ENCODE data around the gene TWNK.

TWNK gene

GRCh38 chr10:100982916-100983830, 4.2 kb upstream of the TWNK start:
- H3K4me3 Mint-ChIP-seq, result no peak overlapping the region
- H3K27ac Mint-ChIP-seq, result no peak overlapping the region
- H3K4me1 Mint-ChIP-seq, result peaks cover 22% of the 10 kb centered on the region
- H3K9me3 Mint-ChIP-seq, result no peaks in the 10 kb centered on the region
- peaks cover 8% of the 10 kb centered on the region for H3K36me3 Mint-ChIP-seq
- no peaks in the 10 kb centered on the region for H3K27me3 Mint-ChIP-seq

- no peaks in the 10 kb centered on the region for H3K9me3 Mint-ChIP-seq
- peaks cover 22% of the 10 kb centered on the region for H3K4me1 Mint-ChIP-seq
- no peaks in the 10 kb centered on the region for H3K27me3 Mint-ChIP-seq
- no peak overlapping the region for H3K4me3 Mint-ChIP-seq
- H3K36me3 Mint-ChIP-seq, result peaks cover 8% of the 10 kb centered on the region
- no peak overlapping the region for H3K27ac Mint-ChIP-seq
Observed at GRCh38 chr10:100983868-100984671, 3.3 kb upstream of the TWNK start.

GRCh38 chr10:100984672-100985177, 2.6 kb upstream of the TWNK start:
- Mint-ChIP-seq H3K36me3 (peaks cover 9% of the 10 kb centered on the region), H3K4me1 (peaks cover 28% of the 10 kb centered on the region), H3K4me3 (no peak overlapping the region), H3K27ac (no peak overlapping the region), H3K9me3 (no peaks in the 10 kb centered on the region), H3K27me3 (no peaks in the 10 kb centered on the region)

- Mint-ChIP-seq H3K9me3 (no peaks in the 10 kb centered on the region), H3K27me3 (no peaks in the 10 kb centered on the region), H3K4me1 (peaks cover 30% of the 10 kb centered on the region), H3K36me3 (peaks cover 10% of the 10 kb centered on the region), H3K27ac (peak overlapping the region; percentile 24), H3K4me3 (no peak overlapping the region)
Observed at GRCh38 chr10:100985336-100985735, 2.0 kb upstream of the TWNK start.

GRCh38 chr10:100986623-100986951, 756 bp upstream of the TWNK start:
- peaks cover 41% of the 10 kb centered on the region for H3K4me1 Mint-ChIP-seq
- peak overlapping the region; percentile 96 for H3K27ac Mint-ChIP-seq
- H3K27me3 Mint-ChIP-seq, result no peaks in the 10 kb centered on the region
- peaks cover 21% of the 10 kb centered on the region for H3K36me3 Mint-ChIP-seq
- H3K9me3 Mint-ChIP-seq, result no peaks in the 10 kb centered on the region
- H3K4me3 Mint-ChIP-seq, result peak overlapping the region; percentile 92

GRCh38 chr10:100987685-100988049, 324 bp downstream of the TWNK start:
- Mint-ChIP-seq H3K9me3 (no peaks in the 10 kb centered on the region), H3K4me3 (peak overlapping the region; percentile 92), H3K4me1 (peaks cover 41% of the 10 kb centered on the region), H3K36me3 (peaks cover 21% of the 10 kb centered on the region), H3K27ac (peak overlapping the region; percentile 96), H3K27me3 (no peaks in the 10 kb centered on the region)

- Mint-ChIP-seq H3K4me1 (peaks cover 41% of the 10 kb centered on the region), H3K9me3 (no peaks in the 10 kb centered on the region), H3K27me3 (no peaks in the 10 kb centered on the region), H3K4me3 (peak overlapping the region; percentile 92), H3K27ac (no peak overlapping the region), H3K36me3 (peaks cover 21% of the 10 kb centered on the region)
Observed at GRCh38 chr10:100988166-100988565, 823 bp downstream of the TWNK start.

GRCh38 chr10:100989088-100989487, 1.7 kb downstream of the TWNK start:
- Mint-ChIP-seq H3K4me1 (peaks cover 41% of the 10 kb centered on the region), H3K27me3 (no peaks in the 10 kb centered on the region), H3K9me3 (no peaks in the 10 kb centered on the region), H3K4me3 (peak overlapping the region; percentile 92), H3K36me3 (peaks cover 25% of the 10 kb centered on the region), H3K27ac (no peak overlapping the region)

- H3K4me1 Mint-ChIP-seq, result peaks cover 38% of the 10 kb centered on the region
- no peak overlapping the region for H3K27ac Mint-ChIP-seq
- peaks cover 20% of the 10 kb centered on the region for H3K36me3 Mint-ChIP-seq
- H3K4me3 Mint-ChIP-seq, result no peak overlapping the region
- no peaks in the 10 kb centered on the region for H3K9me3 Mint-ChIP-seq
- H3K27me3 Mint-ChIP-seq, result no peaks in the 10 kb centered on the region
Observed at GRCh38 chr10:100993986-100994708, 6.8 kb downstream of the TWNK start.

- H3K36me3 Mint-ChIP-seq, result peaks cover 18% of the 10 kb centered on the region
- H3K4me1 Mint-ChIP-seq, result peaks cover 33% of the 10 kb centered on the region
- no peak overlapping the region for H3K4me3 Mint-ChIP-seq
- H3K9me3 Mint-ChIP-seq, result no peaks in the 10 kb centered on the region
- no peaks in the 10 kb centered on the region for H3K27me3 Mint-ChIP-seq
- H3K27ac Mint-ChIP-seq, result no peak overlapping the region
Observed at GRCh38 chr10:100995181-100995580, 7.8 kb downstream of the TWNK start.

GRCh38 chr10:100996678-100997359, 9.5 kb downstream of the TWNK start:
- Mint-ChIP-seq H3K4me1 (peaks cover 25% of the 10 kb centered on the region), H3K27me3 (no peaks in the 10 kb centered on the region), H3K4me3 (peak overlapping the region; percentile 92), H3K27ac (peak overlapping the region; percentile 83), H3K9me3 (no peaks in the 10 kb centered on the region), H3K36me3 (peaks cover 7% of the 10 kb centered on the region)

GRCh38 chr10:100997360-100998182, 10.2 kb downstream of the TWNK start:
- Mint-ChIP-seq H3K4me3 (peak overlapping the region; percentile 92), H3K9me3 (no peaks in the 10 kb centered on the region), H3K36me3 (peaks cover 7% of the 10 kb centered on the region), H3K27me3 (no peaks in the 10 kb centered on the region), H3K4me1 (peaks cover 25% of the 10 kb centered on the region), H3K27ac (peak overlapping the region; percentile 85)

GRCh38 chr10:100998183-100998990, 11.0 kb downstream of the TWNK start:
- Mint-ChIP-seq H3K9me3 (no peaks in the 10 kb centered on the region), H3K27ac (peak overlapping the region; percentile 96), H3K4me3 (peak overlapping the region; percentile 92), H3K27me3 (no peaks in the 10 kb centered on the region), H3K36me3 (peaks cover 7% of the 10 kb centered on the region), H3K4me1 (peaks cover 25% of the 10 kb centered on the region)
